Medulla oblongata (tissue), 1 donor: Measurements from ENCODE around the gene TCN1.
"Not testable (repeated sequence)": the region's sequence is repeated elsewhere in the genome, so short reads cannot be mapped to it uniquely, and the experiment has no call there.

Experiments used
- DNase-seq: peaks from one replicate; pipeline ENCODE4 v3.0.0-alpha.2; 2015; ENCODE audit errors: extremely low spot score

Gene TCN1

DNA sequence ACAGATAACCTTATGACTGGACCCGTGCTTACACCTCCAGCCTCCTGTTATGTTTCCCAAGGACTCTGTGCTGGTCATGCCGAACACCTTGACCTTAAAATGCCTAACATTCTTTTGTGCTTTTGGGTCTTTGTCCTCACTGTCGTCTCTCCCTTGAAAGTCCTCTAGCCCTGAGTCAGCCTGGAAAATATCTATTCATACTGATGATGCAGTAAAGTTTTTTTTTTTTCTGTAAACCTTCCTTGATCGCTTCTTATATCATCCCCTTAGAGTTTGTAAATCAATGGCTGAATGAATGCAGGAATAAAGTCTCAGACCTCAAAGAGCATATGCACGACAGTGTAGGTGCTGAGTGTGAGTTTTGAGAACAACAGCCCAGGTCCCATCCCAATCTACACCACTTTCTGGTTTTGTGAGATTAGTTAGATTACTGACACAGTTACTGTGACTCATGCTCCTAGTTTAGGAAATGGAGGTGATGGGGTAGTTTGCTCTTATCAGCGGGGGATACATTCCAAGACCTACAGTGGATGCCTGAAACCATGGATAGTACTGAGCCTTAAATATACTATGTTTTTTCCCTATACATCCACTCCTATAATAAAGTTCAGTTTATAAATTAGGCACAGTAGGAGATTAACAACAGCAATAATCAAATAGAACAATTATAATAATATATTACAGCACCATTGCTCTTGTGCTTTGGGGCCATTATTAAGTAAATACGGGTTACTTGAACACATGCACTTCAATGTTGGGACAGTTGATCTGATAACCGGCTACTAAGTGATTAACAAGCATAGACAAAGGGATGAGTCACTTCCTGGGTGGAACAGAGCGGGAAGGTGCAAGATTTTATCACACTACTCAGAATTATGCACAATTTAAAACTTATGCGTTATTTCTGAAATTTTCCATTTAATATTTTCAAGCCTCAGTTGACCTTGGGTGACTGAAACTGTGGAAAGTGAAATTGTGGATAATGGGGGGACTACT lies 8.6 kb downstream of the TCN1 start:
- DNase-seq, result no peak

DNA sequence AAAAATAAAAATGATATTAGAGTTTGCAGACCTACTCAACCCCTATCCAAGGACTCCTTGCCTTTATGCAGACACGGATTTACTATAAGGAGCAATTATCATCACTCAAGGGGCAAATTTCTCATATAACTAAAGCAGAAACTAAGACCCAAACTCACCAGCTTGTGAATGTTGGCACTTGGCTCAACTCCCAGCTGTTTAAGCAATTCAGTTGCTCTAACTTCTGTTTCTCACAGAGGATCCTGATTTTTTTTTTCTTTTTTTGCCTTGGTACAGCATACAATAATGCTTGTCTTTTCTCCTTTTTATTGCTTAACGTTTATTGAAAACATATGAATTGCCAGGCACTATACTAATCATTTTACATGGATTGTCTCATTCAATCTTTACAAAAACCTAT lies 11.4 kb downstream of the TCN1 start:
- DNase-seq, result no peak

GRCh38 chr11:59851416-59851815 lies 14.9 kb downstream of the TCN1 start:
- not testable (repeated sequence) for DNase-seq

GRCh38 chr11:59849551-59849950 lies 16.7 kb downstream of the TCN1 start:
- DNase-seq, result not testable (repeated sequence)

- no peak for DNase-seq
These were observed 17.2 kb downstream of the TCN1 start for GRCh38 chr11:59849129-59849528.

DNA sequence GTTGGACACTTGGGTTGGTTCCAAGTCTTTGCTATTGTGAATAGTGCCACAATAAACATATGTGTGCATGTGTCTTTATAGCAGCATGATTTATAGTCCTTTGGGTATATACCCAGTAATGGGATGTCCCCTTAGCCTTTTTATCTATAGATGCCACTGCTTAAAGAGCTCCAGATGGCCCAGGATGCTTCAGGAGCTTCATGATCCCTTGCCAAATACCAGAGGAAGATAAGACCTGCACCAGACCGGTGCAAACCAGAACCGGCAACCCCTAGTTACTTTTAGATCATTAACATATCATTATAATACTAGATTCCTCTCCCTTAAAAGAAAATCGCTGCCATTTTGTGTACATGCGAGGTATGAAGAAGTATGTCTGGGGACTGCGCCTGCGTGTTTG lies 17.8 kb downstream of the TCN1 start:
- not testable (repeated sequence) for DNase-seq

DNA sequence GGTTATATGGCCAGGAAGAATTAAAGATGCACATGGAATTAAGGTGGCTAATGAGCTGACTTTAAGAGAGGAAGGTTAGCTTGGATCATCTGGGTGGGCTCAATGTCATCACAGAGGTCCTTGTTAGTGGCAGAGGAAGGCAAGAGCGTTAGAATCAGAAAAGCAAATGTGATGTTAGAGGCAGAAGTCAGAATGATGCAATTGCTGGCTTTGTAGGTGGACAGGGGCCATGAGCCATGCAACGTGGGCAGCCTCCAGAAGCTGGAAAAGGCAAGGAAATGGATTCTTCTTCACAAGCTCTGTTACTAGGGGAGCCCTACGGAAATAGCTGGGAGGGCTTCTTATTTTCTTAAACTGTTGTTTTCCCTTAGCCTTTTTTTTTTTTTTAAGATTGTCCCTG lies 18.7 kb downstream of the TCN1 start:
- no peak for DNase-seq

DNA sequence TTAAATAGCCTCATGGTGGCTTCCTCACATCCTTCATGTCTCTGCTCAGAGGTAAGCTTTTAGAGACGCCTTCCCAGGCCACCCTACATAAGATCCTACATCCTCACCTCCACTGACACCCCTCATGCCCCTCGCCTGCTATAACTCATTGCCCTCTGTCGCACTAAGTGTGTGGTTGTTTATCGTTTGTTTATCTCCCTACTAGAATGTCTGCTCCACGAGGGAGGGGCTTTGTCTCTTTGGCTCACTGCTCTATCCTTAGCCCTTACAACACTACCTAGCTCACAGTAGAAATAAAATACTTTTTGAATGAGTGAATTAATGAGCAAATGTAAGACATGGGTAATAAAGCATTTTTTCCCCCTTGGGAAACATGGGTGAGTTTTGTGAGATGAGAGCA lies 19.7 kb downstream of the TCN1 start:
- DNase-seq, result no peak

GRCh38 chr11:59845399-59845798 lies 20.9 kb downstream of the TCN1 start, which contains the start of gene CBLIF:
Gene CBLIF, minus strand, starts transcription at chr11:59845499. Its CDS starts 46 bp downstream, at chr11:59845453.
- DNase-seq, result no peak

DNA sequence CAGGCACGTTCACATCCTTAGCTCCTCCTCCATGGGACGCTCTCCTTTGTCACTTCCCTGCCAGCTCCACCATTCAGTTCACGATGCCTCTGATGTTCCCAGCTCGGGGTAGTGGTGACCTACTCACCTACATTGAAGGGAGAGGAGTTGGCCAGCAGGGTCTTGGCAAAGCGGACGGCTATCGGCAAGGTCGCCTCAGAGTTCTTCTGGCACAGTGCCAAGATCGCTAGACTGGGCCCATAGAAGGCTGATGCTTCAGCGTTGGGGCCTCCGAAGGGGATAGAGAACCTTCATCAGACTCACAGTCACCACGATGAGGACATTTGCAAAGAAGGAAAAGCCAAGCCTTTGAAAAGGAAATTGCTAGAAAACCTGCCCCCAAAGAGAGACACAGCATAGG lies 24.0 kb downstream of the TCN1 start:
- no peak for DNase-seq

DNA sequence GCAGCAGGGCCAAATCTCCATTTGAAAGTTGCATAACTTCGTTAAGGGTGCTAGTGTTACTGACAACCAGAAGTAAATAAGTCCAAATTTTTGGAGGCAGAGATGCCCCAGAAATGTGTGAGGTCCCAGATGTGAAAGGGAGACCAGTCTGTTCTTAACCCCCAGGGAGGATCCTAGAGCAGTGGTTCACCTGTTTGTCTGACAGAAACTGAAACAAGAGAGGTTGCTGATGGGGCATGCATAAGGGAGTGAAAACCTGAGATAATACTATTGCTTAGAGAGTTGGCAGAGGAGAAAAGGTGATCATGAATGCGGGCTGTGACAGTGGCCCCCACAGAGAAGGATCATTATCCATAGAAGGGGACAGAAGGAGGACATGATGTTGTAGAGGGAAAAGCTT lies 24.8 kb downstream of the TCN1 start:
- DNase-seq, result no peak

DNA sequence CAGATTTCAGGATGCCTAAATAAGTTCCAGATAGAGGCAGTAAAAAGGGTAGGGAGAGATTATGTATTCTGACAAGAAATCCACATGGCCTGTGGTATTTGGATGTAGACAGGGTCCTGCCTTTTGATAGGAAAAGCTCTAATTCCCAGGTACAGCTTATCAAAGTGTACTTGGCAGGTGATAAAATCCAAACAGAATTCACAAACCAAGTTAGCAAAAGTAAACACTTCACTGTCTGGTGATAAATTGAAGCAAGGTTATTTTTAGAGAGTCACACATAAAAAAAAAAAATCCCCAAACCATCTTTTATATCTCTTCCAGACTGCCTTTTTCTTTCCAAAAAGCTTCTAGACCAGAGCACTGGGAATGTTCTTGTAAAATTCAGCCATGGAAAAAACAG lies 26.7 kb downstream of the TCN1 start:
- no peak for DNase-seq

DNA sequence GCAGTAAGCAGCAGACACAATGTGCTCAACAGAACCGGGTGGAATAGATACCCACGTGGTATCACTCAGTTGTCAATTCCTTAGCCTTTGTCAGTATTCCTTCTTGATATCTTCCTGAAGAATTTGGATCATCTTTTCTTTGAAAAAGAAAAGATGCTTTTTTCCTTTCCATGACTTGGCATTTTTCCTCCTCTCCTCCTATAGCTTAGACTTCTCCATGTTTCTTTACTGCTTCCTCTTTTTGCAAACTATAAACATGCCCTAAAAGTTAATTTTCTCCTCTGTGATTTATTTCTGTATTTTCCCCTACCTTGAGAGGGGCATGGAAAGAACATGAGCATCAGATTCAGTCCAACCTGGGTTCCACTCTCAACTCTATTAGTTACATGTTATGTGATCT lies 32.7 kb downstream of the TCN1 start:
- DNase-seq, result no peak

DNA sequence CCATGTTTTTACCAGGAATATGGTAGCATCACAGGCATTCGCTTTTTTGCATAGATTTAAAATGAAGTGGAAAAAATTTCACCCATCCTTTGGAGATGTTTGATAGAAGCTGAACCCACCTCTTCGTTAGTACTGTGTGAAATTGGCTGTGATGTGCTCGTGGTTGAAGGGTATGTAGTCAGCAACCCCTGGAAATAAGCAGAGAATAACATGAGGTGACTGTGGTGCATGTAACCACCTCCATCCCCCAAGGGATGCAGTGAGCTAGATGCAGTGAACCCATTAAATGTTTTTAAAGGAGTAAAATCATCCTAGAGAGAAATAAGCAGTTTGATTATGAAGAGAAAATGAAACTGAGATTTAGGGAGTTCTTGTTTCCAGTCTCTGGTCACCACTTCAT lies 36.9 kb downstream of the TCN1 start:
- DNase-seq, result no peak

DNA sequence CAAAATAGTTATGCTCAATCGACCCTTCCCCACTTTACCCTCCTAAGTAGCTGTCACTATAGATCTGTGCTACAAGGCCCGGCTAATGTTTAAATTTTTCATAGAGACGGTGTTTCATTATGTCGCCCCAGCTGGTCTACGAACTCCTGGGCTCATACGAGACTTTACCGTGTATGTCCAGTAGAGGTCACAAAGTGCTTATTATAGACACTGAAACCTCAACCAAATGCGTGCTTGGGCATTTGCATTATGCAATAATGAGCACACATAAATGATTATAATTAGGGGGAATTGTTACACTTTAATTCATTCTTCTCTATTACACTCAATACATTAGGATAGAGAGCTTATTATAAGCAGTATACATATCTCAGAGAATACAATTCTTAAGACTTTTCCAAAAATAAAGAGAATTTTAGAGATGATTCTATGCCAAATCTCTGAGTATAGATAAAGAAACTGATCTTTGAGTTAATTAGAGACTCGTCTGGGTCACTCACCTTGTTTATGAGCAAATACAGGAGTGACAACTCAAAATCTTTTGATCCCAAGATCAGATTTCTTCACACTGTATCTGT lies 43.2 kb downstream of the TCN1 start:
- DNase-seq, result peak; percentile 66

GRCh38 chr11:59818572-59818971 lies 47.7 kb downstream of the TCN1 start:
- no peak for DNase-seq

DNA sequence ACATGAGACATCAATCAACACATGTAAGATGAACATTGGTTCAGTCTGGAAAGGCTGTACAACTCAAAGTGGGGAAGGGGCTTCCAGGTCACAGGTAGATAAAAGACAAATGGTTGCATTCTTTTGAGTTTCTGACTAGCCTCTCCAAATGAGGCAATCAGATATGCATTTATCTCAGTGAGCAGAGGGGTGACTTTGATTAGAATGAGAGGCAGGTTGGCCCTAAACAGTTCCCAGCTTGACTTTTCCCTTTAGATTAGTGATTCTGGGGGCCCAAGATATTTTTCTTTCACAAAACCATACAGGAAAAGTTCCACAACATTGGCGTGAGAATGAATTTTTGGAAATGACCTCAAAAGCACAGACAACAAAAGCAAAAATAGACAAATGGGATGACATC lies 49.9 kb downstream of the TCN1 start:
- DNase-seq, result not testable (repeated sequence)

DNA sequence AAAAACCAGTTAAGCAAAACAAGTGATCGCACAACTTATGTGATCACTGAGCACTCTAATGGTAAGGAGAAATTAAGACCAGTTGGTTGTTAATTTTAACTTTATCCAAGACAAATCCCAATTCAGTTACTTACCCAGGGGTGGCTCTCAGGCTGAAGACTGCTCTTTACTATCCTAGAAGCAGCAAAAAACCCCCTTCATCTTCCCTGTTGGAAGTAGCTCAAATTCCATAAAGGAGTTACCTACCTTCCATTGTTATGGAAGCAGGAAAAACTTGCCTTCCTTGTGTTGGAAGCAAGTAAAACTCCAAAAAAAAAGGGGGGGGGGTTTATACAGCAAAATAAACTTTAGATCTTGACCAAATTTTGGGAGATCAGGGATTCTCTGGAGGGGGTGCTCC lies 50.5 kb downstream of the TCN1 start:
- no peak for DNase-seq

- DNase-seq, result no peak
These were observed 52.3 kb downstream of the TCN1 start for GRCh38 chr11:59814021-59814420.

- DNase-seq, result no peak
These were observed 52.9 kb downstream of the TCN1 start for GRCh38 chr11:59813364-59813763.

DNA sequence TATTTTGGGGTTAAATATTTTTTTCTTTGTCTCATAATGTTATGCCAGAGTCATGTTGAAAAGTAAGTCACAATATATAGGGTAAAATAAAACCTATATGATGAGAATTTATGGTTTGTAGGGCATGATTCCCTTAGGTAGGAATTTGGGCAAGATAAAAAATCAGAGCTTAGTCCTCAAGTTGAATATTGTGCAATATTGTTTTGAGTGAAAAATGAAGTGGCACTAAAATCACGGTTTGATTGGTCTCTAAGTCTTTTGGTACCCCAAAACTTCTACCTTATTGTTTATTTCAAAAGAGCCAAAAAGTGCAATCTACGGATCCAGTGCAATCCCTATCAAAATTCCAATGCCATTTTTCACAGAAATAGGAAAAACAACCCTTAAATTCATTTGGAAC lies 54.1 kb downstream of the TCN1 start:
- no peak for DNase-seq

- DNase-seq, result no peak
These were observed 55.4 kb downstream of the TCN1 start for GRCh38 chr11:59810911-59811259.

DNA sequence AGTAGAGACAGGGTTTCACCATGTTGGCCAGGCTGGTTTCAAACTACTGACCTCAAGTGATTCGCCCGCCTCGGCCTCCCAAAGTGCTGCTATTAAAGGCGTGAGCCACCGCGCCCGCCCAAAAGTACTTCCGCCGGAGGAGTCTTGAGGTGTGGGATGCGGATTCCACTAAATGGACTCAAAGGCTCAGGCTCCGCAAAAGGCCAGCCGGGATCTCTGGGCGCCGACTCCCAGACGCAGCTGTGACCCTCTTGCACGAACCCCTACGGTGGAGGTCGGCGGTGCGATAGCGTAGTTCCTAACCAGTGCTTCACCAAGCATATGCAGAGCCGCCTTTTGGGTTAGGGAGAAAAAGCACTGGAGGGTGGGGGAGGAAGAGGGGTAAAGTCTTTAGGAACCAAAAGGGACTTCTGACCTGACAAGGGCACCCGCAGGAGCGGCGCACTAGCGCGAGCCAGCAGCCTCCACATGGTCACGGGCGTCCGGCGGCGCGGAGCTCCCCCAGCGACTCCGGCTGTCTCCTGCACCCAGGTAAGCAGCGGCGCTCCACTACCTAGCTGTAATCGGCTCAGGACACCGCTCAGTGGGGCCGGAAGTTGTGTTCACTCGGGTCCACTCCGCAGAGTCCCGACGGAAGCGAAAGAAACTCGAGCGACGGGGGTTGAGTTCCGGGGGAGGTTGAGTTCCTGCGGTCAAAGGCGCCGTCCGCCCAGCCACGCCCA lies 55.9 kb downstream of the TCN1 start, which contains the start of gene MRPL16:
TSS of gene MRPL16 (minus strand) at position 590 of the 722 bp plus-strand sequence. CDS start at position 470, 120 bp downstream.
- DNase-seq, result peak; percentile 86
